DND-41 (cell line): Measurements from ENCODE around the gene OAS2.

Source experiments
- ATAC-seq: fragments of 200-7000 bp; cut with Tn5 transposase; 3 replicates; pipeline ENCODE4 v1.9.1; 2021; ENCODE audit warnings: low read depth; ENCODE audit not compliant: insufficient read depth
- DNase-seq: peaks from one replicate; pipeline ENCODE4 v3.0.0-alpha.2; 2020
- H2AFZ ChIP-seq: 2 replicates; pipeline ENCODE4 v1.6.0; 2012; ENCODE audit warnings: low read depth, low read length
- H3K27ac ChIP-seq: 2 replicates; pipeline ENCODE4 v1.5.1; 2012; ENCODE audit warnings: low read length, inconsistent platforms
- H3K27me3 ChIP-seq: fragments of 200-600 bp; sonication (generic); 2 replicates; pipeline ENCODE4 v1.6.0; 2012; ENCODE audit warnings: low read length, mild to moderate bottlenecking, inconsistent platforms; ENCODE audit not compliant: insufficient read depth, poor library complexity
- H3K36me3 ChIP-seq: 2 replicates; pipeline ENCODE4 v1.5.1; 2012; ENCODE audit warnings: low read length, inconsistent platforms; ENCODE audit not compliant: insufficient read depth
- H3K4me1 ChIP-seq: 2 replicates; pipeline ENCODE4 v1.5.1; 2012; ENCODE audit warnings: mild to moderate bottlenecking, low read length; ENCODE audit not compliant: insufficient read depth
- H3K4me2 ChIP-seq: 2 replicates; pipeline ENCODE4 v1.6.0; 2012; ENCODE audit warnings: mild to moderate bottlenecking, moderate library complexity, low read length, inconsistent platforms; ENCODE audit not compliant: insufficient read depth
- H3K4me3 ChIP-seq, 2 experiments: fragments of 200-600 bp in 1 of 2; shearing (Covaris generic) in 1 of 2; 2 replicates each; pipeline ENCODE4 v1.5.1; 2012 to 2016; ENCODE audit warnings: inconsistent platforms in 2 of 2, low read length in 2 of 2, mild to moderate bottlenecking in 2 of 2, low read depth in 1 of 2, moderate library complexity in 1 of 2
- H3K79me2 ChIP-seq: 2 replicates; pipeline ENCODE4 v1.6.0; 2012; ENCODE audit warnings: low read length, inconsistent platforms; ENCODE audit not compliant: insufficient read depth
- H3K9ac ChIP-seq: 2 replicates; pipeline ENCODE4 v1.6.0; 2012; ENCODE audit warnings: low read depth, mild to moderate bottlenecking, inconsistent platforms, low read length, moderate library complexity
- H3K9me3 ChIP-seq: 2 replicates; pipeline ENCODE4 v1.5.1; 2012; ENCODE audit warnings: low read length, moderate library complexity, mild to moderate bottlenecking, inconsistent platforms; ENCODE audit not compliant: insufficient read depth, severe bottlenecking
- H4K20me1 ChIP-seq: 2 replicates; pipeline ENCODE4 v1.6.0; 2012; ENCODE audit warnings: low read length; ENCODE audit not compliant: insufficient read depth
- CTCF ChIP-seq: IDR thresholded peaks from 2 replicates; pipeline ENCODE4 v1.5.1; 2012; ENCODE audit warnings: borderline replicate concordance, low read length, moderate library complexity, mild to moderate bottlenecking; ENCODE audit not compliant: poor library complexity, severe bottlenecking; ENCODE audit errors: extremely low read depth
- EZH2 ChIP-seq: IDR thresholded peaks from 3 replicates; pipeline ENCODE4 v1.6.1; 2012; ENCODE audit warnings: borderline replicate concordance, low read depth, mild to moderate bottlenecking, moderate library complexity, low read length, inconsistent platforms; ENCODE audit not compliant: severe bottlenecking

Gene OAS2

DNA sequence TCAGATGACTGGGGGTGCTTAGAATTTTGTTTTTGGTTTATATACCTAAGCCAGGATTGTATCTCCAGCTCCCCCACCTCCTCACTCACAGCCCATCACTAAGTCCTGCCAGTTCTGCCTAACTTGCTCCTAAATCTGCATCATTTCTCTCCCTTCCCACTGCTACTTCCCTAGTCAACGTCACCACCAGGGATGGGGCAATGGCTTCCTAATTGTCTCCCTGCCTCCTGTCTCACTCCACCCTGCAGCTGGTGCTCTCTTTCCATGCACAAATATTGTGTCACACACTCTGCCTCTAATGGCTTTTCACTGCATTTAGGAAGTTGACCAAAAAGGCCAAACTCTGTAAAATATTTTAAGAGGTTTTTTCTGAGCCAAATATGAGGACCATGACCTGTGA lies 11.5 kb downstream of the OAS2 start:
- H3K4me2 ChIP-seq, result no peak overlapping the region
- H3K4me3 ChIP-seq, result no peak overlapping the region
- H4K20me1 ChIP-seq, result no peaks in the 10 kb centered on the region
- H3K9me3 ChIP-seq, result peaks cover 4% of the 10 kb centered on the region
- H3K27ac ChIP-seq, result no peak overlapping the region
- H3K36me3 ChIP-seq, result 0 out of 2 replicates have a peak, but pooled peaks cover 2% of the 10 kb centered on the region
- TF ChIP-seq EZH2 (no peak), CTCF (no peak)
- 0 out of 2 replicates have a peak, but pooled peaks cover 4% of the 10 kb centered on the region for H3K79me2 ChIP-seq
- H3K9ac ChIP-seq, result no peak overlapping the region
- DNase-seq, result no peak
- H3K4me1 ChIP-seq, result no peaks in the 10 kb centered on the region
- H3K27me3 ChIP-seq, result no peaks in the 10 kb centered on the region
- H2AFZ ChIP-seq, result no peak overlapping the region
- no peak for ATAC-seq

GRCh38 chr12:112992541-112993398 lies 14.5 kb downstream of the OAS2 start:
- no peak overlapping the region for H3K9ac ChIP-seq
- no peaks in the 10 kb centered on the region for H3K9me3 ChIP-seq
- H3K4me2 ChIP-seq, result no peak overlapping the region
- ATAC-seq, result peak; percentile 90
- peaks cover 4% of the 10 kb centered on the region; the same call in 1 of the 2 replicates for H3K36me3 ChIP-seq
- DNase-seq, result peak; percentile 71
- no peak for TF ChIP-seq EZH2
- TF ChIP-seq CTCF, result peak; percentile 97
- no peak overlapping the region for H3K27ac ChIP-seq
- H3K4me1 ChIP-seq, result no peaks in the 10 kb centered on the region
- H4K20me1 ChIP-seq, result no peaks in the 10 kb centered on the region
- no peaks in the 10 kb centered on the region for H3K27me3 ChIP-seq
- no peaks in the 10 kb centered on the region for H3K79me2 ChIP-seq
- no peak overlapping the region for H2AFZ ChIP-seq
- H3K4me3 ChIP-seq, result no peak overlapping the region

DNA sequence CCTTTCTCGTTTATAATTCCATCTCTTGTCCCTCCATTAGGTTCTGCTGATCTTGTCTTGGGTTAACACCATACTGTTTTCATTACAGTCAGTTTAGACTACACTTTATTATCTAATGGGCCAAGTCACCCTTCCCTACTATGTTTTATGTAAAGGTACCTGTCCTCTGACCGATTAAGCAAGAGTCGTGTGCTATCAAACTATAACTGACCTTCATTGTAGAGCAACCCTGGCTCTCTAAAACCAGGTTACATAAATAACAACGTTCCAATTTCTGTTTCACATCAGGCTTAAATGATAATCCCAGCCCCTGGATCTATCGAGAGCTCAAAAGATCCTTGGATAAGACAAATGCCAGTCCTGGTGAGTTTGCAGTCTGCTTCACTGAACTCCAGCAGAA lies 16.7 kb downstream of the OAS2 start:
- Histone ChIP-seq H3K9ac (no peak overlapping the region), H3K27ac (no peak overlapping the region), H3K4me3 (no peak overlapping the region), H2AFZ (no peak overlapping the region), H3K27me3 (no peaks in the 10 kb centered on the region), H3K9me3 (peaks cover 6% of the 10 kb centered on the region), H3K79me2 (no peaks in the 10 kb centered on the region), H3K36me3 (peaks cover 15% of the 10 kb centered on the region), H3K4me1 (no peaks in the 10 kb centered on the region), H3K4me2 (no peak overlapping the region), H4K20me1 (no peaks in the 10 kb centered on the region)
- ATAC-seq (no peak), DNase-seq (no peak)
- no peak for TF ChIP-seq EZH2
- no peak for TF ChIP-seq CTCF

- Histone ChIP-seq H3K27ac (no peak overlapping the region), H4K20me1 (no peaks in the 10 kb centered on the region), H2AFZ (no peak overlapping the region), H3K36me3 (peaks cover 20% of the 10 kb centered on the region), H3K4me2 (no peak overlapping the region), H3K27me3 (no peaks in the 10 kb centered on the region), H3K79me2 (no peaks in the 10 kb centered on the region), H3K4me3 (no peak overlapping the region), H3K9me3 (peaks cover 6% of the 10 kb centered on the region), H3K4me1 (no peaks in the 10 kb centered on the region), H3K9ac (no peak overlapping the region)
- ATAC-seq, result no peak
- DNase-seq, result no peak
- TF ChIP-seq CTCF, result no peak
- no peak for TF ChIP-seq EZH2
These were observed 18.2 kb downstream of the OAS2 start for GRCh38 chr12:112996501-112996900.
